ENCODE data around the gene JAZF1.

DNA sequence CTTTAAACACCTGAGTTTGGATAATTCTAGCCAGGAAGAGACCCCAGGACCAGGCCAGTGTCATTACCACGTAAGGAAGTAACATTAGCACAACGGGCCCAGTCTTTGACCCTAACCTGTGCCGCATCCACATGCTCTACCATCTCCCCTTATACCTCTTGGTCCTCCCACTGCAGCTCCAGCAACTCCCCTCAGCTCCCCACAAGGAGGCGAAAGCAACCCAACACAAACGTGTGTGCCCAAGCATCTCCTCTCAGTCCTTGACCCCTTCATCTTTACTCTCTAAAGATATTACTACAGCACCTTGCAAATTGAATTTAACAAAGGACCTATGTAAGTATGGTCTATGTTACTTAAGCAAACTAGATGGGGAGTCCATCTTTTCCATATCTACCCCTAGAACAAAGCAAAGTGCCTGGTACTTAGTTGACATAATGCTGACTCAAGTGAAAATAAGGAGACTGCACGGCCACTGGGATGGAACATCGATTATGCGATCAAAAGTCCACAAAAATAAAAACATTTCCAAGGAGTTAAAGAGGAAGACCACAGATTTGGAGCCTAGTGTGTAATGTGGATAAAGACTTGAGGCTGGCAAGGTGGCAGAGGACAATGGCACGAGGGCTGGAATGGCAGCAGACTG lies 147.7 kb downstream of the JAZF1 start:
- TF ChIP-seq, protein P1, sequence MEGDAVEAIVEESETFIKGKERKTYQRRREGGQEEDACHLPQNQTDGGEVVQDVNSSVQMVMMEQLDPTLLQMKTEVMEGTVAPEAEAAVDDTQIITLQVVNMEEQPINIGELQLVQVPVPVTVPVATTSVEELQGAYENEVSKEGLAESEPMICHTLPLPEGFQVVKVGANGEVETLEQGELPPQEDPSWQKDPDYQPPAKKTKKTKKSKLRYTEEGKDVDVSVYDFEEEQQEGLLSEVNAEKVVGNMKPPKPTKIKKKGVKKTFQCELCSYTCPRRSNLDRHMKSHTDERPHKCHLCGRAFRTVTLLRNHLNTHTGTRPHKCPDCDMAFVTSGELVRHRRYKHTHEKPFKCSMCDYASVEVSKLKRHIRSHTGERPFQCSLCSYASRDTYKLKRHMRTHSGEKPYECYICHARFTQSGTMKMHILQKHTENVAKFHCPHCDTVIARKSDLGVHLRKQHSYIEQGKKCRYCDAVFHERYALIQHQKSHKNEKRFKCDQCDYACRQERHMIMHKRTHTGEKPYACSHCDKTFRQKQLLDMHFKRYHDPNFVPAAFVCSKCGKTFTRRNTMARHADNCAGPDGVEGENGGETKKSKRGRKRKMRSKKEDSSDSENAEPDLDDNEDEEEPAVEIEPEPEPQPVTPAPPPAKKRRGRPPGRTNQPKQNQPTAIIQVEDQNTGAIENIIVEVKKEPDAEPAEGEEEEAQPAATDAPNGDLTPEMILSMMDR (IDR thresholded peaks at IDR 0.05), result no peak
- TF ChIP-seq ZFX (IDR thresholded peaks at IDR 0.05; ENCODE audit: borderline replicate concordance), result no peak

All from 22Rv1 (cell line).